Left ventricle myocardium inferior (tissue), 1 donor: ENCODE results near the gene NRG3. TPM values are rescaled to one million over a fixed set of nuclear protein-coding genes. Genes with fewer than 3 reads are reported as not detected.

Experiments
- DNase-seq: peaks from one replicate; pipeline ENCODE4 v3.0.0-alpha.2; 2020
- H3K27ac ChIP-seq: fragments of 200-600 bp; replicated peaks from 2 replicates; pipeline ENCODE4 v1.8.0; 2021
- H3K27me3 ChIP-seq: fragments of 200-600 bp; 2 replicates; pipeline ENCODE4 v1.8.0; 2021; ENCODE audit warnings: low read depth
- H3K36me3 ChIP-seq: fragments of 200-600 bp; 2 replicates; pipeline ENCODE4 v1.8.0; 2021
- H3K4me1 ChIP-seq: fragments of 200-600 bp; 2 replicates; pipeline ENCODE4 v1.8.0; 2021
- H3K4me3 ChIP-seq: fragments of 200-600 bp; 2 replicates; pipeline ENCODE4 v1.8.0; 2021; ENCODE audit warnings: mild to moderate bottlenecking, moderate library complexity
- H3K9me3 ChIP-seq: fragments of 200-600 bp; replicated peaks from 2 replicates; pipeline ENCODE4 v1.8.0; 2021
- CTCF ChIP-seq: fragments of 200-600 bp; IDR thresholded peaks from 2 replicates; pipeline ENCODE4 v1.8.0; 2021; ENCODE audit warnings: antibody characterized with exemption, mild to moderate bottlenecking, borderline replicate concordance
- intact Hi-C: fragments of 100-400 bp; cut with micrococcal nuclease; formaldehyde crosslinking; loops from one replicate; pipeline ENCODE4 v1.11.0; 2022
- total RNA-seq: library from RNA; stranded (reverse); fragmentation: NEBNext Ultra II Directional; extraction: Animal tissue kit (Norgen Biotek cat#: 25700); gene quantifications from one replicate; pipeline ENCODE4 v1.2.1, GENCODE V29; 2021
- donor health status: DM: no; HTN: yes; CAD: no; lungs with severe emphysema.

The NRG3 gene
- total RNA-seq, 1 donor from 2014 or later, result 0.11 TPM

- intact Hi-C loops, result no loop called here
- Histone ChIP-seq H3K27me3 (no peaks in the 10 kb centered on the region), H3K36me3 (no peaks in the 10 kb centered on the region), H3K27ac (no peak overlapping the region), H3K4me3 (no peak overlapping the region), H3K9me3 (peaks cover 12% of the 10 kb centered on the region), H3K4me1 (no peaks in the 10 kb centered on the region)
- TF ChIP-seq CTCF, result no peak
- no peak for DNase-seq
Measured at GRCh38 chr10:82924711-82925110, 1049.7 kb downstream of the NRG3 start.

GRCh38 chr10:82925547-82925946, 1050.6 kb downstream of the NRG3 start:
- Histone ChIP-seq H3K9me3 (peaks cover 3% of the 10 kb centered on the region), H3K27ac (no peak overlapping the region), H3K27me3 (no peaks in the 10 kb centered on the region), H3K4me3 (no peak overlapping the region), H3K36me3 (no peaks in the 10 kb centered on the region), H3K4me1 (no peaks in the 10 kb centered on the region)
- intact Hi-C loops, result no loop called here
- TF ChIP-seq CTCF, result no peak
- no peak for DNase-seq

GRCh38 chr10:82932451-82932850, 1057.5 kb downstream of the NRG3 start:
- no peak overlapping the region for H3K27ac ChIP-seq

GRCh38 chr10:82934429-82934828, 1059.4 kb downstream of the NRG3 start:
- DNase-seq, result no peak
- Histone ChIP-seq H3K4me1 (no peaks in the 10 kb centered on the region), H3K4me3 (no peak overlapping the region), H3K9me3 (no peaks in the 10 kb centered on the region), H3K36me3 (no peaks in the 10 kb centered on the region), H3K27ac (no peak overlapping the region), H3K27me3 (no peaks in the 10 kb centered on the region)
- intact Hi-C loops, result no loop called here
- TF ChIP-seq CTCF, result no peak

More at GRCh38 chr10:82932451-82932850, 1057.5 kb downstream of the NRG3 start:
- Histone ChIP-seq H3K27me3 (no peaks in the 10 kb centered on the region), H3K4me1 (no peaks in the 10 kb centered on the region), H3K4me3 (no peak overlapping the region), H3K36me3 (no peaks in the 10 kb centered on the region), H3K9me3 (no peaks in the 10 kb centered on the region)
- DNase-seq, result no peak
- TF ChIP-seq CTCF, result no peak
- intact Hi-C loops, result no loop called here

GRCh38 chr10:82934947-82935346, 1060.0 kb downstream of the NRG3 start:
- intact Hi-C loops, result no loop called here
- no peak overlapping the region for H3K4me3 ChIP-seq
- DNase-seq, result no peak
- no peak for TF ChIP-seq CTCF
- H3K4me1 ChIP-seq, result no peaks in the 10 kb centered on the region
- no peaks in the 10 kb centered on the region for H3K36me3 ChIP-seq
- no peaks in the 10 kb centered on the region for H3K27me3 ChIP-seq
- no peaks in the 10 kb centered on the region for H3K9me3 ChIP-seq
- no peak overlapping the region for H3K27ac ChIP-seq

GRCh38 chr10:82938331-82938730, 1063.3 kb downstream of the NRG3 start:
- Histone ChIP-seq H3K36me3 (no peaks in the 10 kb centered on the region), H3K4me1 (no peaks in the 10 kb centered on the region), H3K27me3 (no peaks in the 10 kb centered on the region), H3K9me3 (no peaks in the 10 kb centered on the region), H3K4me3 (no peak overlapping the region), H3K27ac (no peak overlapping the region)
- intact Hi-C loops, result no loop called here
- DNase-seq, result no peak
- no peak for TF ChIP-seq CTCF
